Esophagus squamous epithelium (tissue), 5 donors: ENCODE results near the gene CLEC19A. TPM values are rescaled to one million over a fixed set of nuclear protein-coding genes. Genes with fewer than 3 reads are reported as not detected.

Experiments used
- DNase-seq: peaks from one replicate; lab custom pipeline; 2025; lab: John Stamatoyannopoulos, UW
- H3K27ac ChIP-seq, 4 donors: fragments of 200-600 bp; sonication (generic); one replicate each; pipeline ENCODE4 v1.5.1; 2016 to 2019; ENCODE audit warnings: mild to moderate bottlenecking in 1 of 4
- H3K27me3 ChIP-seq, 4 donors: fragments of 200-600 bp; sonication (generic); 1 replicate in 3 of 4; 2 replicates in 1 of 4; pipeline versions ENCODE4 v1.5.1 to v1.6.0; 2017 to 2021; ENCODE audit warnings: antibody characterized with exemption in 1 of 4
- H3K36me3 ChIP-seq, 3 donors: fragments of 200-600 bp; sonication (generic); one replicate each; pipeline ENCODE4 v1.5.1; 2016 to 2019
- H3K4me1 ChIP-seq, 3 donors: fragments of 200-600 bp; sonication (generic); one replicate each; pipeline ENCODE4 v1.5.1; 2017 to 2019
- H3K4me3 ChIP-seq, 4 donors: fragments of 200-600 bp; sonication (generic); 1 replicate in 3 of 4; 2 replicates in 1 of 4; pipeline ENCODE4 v1.5.1; 2016 to 2019; ENCODE audit warnings: mild to moderate bottlenecking in 2 of 4, moderate library complexity in 1 of 4
- H3K9me3 ChIP-seq, 3 donors: fragments of 200-600 bp; sonication (generic); one replicate each; pipeline ENCODE4 v1.5.1; 2016 to 2019
- CTCF ChIP-seq, 6 experiments: fragments of 450-650 bp in 4 of 6; fragments of 200-600 bp in 2 of 6; sonication (generic) in 2 of 6; IDR thresholded peaks; one replicate each; pipeline ENCODE4 v1.5.1; 2016 to 2019; ENCODE audit warnings: antibody characterized with exemption in 6 of 6, mild to moderate bottlenecking in 4 of 6, moderate library complexity in 4 of 6
- POLR2A ChIP-seq, 4 donors: fragments of 450-650 bp; IDR thresholded peaks; one replicate each; pipeline ENCODE4 v1.6.1; 2017; ENCODE audit warnings: antibody characterized with exemption in 4 of 4, mild to moderate bottlenecking in 4 of 4, moderate library complexity in 3 of 4
- WGBS, 2 donors: methylation state at CpG; one replicate each; pipeline ENCODE4 v1.1.5; 2018; 5-methylcytosine and 5-hydroxymethylcytosine counted together
- intact Hi-C: fragments of 100-400 bp; cut with DNase I; formaldehyde crosslinking; loops from one replicate; pipeline ENCODE4 v1.15.0; 2022
- total RNA-seq, 4 donors: library from RNA; depleted of rRNA; stranded (reverse); fragments of >200 nt; gene quantifications; one replicate each; pipeline ENCODE4 v1.1.0, GENCODE V29; 2016
- donor health status: DM: yes; HTN: yes; CAD: no.

CLEC19A gene
- total RNA-seq, 4 donors from 2014 or later = not detected

- 79 to 91% methylated on average over 3 to 11 of the region's 11 CpGs for WGBS, 2 donors
- no peaks in the 10 kb centered on the region for H3K27me3 ChIP-seq
- H3K4me1 ChIP-seq = no peaks in the 10 kb centered on the region
- no peaks in the 10 kb centered on the region for H3K9me3 ChIP-seq
- no peaks in the 10 kb centered on the region for H3K36me3 ChIP-seq
- no peak for DNase-seq
- no peak overlapping the region for H3K27ac ChIP-seq
- TF ChIP-seq POLR2A (IDR thresholded peaks at IDR 0.05) (no peak), CTCF (IDR thresholded peaks at IDR 0.05) (no peak)
- no peak overlapping the region for H3K4me3 ChIP-seq
- intact Hi-C loops = no loop called here
These were observed 18.8 kb upstream of the CLEC19A start for GRCh38 chr16:19266774-19267173.

- 66 to 68% methylated on average over 2 of the region's 2 CpGs for WGBS, 2 donors
- TF ChIP-seq CTCF (IDR thresholded peaks at IDR 0.05) = no peak
- TF ChIP-seq POLR2A (IDR thresholded peaks at IDR 0.05) = no peak
- Histone ChIP-seq H3K4me1 (no peaks in the 10 kb centered on the region), H3K36me3 (no peaks in the 10 kb centered on the region), H3K27ac (no peak overlapping the region), H3K9me3 (no peaks in the 10 kb centered on the region), H3K4me3 (no peak overlapping the region), H3K27me3 (no peaks in the 10 kb centered on the region)
- intact Hi-C loops = no loop called here
- no peak for DNase-seq
These were observed 16.4 kb upstream of the CLEC19A start for GRCh38 chr16:19269098-19269497.

DNA sequence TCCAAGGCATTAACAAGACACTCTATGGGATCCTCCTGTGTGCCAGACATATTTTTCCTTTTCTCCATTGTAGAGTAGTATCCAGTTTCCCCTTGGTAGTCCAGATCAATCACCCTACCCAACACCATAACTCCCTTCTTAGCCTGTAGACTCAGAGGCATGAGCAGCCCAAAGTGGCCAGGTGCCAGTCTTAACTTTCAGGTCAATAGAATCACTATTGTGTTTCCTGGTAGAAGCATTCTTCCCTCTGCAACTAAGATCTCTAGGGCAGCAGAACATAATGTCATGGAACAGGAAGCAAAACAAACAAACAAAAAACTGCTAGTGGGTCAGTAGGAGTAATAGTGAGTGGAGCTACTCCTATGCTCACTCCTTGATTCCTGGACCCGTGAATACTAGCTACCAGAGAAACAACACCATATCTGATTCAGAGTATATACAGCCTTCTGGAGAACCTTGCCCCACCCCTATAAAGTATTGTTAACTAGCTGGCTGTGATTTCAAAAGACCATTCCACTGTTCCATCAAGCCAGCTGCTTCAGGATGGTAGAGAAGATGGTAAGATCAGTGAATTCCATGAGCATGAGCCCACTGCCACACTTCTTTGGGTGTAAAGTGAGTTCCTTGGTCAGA is 11.2 kb upstream of the CLEC19A start:
- Histone ChIP-seq H3K4me3 (no peak overlapping the region), H3K27ac (no peak overlapping the region), H3K9me3 (no peaks in the 10 kb centered on the region), H3K36me3 (no peaks in the 10 kb centered on the region), H3K4me1 (no peaks in the 10 kb centered on the region), H3K27me3 (no peaks in the 10 kb centered on the region)
- TF ChIP-seq CTCF (IDR thresholded peaks at IDR 0.05) (no peak), POLR2A (IDR thresholded peaks at IDR 0.05) (no peak)
- DNase-seq = no peak
- intact Hi-C loops = no loop called here
- WGBS, 2 donors = 55% methylated on average over 1 of the region's 1 CpG; no CpG with 5 or more reads in 1 of the 2 donors

DNA sequence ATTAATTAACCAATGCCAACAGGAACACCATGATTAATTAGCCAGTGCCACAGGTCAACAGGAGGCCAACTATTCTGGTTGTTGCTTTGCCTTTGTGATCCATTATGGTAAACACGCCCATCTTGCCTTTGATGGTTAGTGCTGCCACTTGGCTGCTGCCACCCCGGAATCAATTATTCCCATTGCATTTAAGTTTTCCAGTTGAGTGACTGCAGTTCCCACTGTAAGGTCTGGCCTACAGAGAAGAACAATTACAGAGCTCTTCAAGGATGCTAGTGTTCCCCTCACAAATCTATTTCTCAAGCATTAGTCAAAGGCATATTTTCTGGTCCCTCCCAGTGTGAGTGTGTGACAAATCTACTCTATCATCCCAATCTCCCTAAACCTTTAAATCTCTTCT is 7.1 kb upstream of the CLEC19A start:
- H3K4me1 ChIP-seq = peaks cover 0 to 3% (median 0%) of the 10 kb centered on the region in 3 donors
- no peaks in the 10 kb centered on the region for H3K27me3 ChIP-seq
- no peaks in the 10 kb centered on the region for H3K36me3 ChIP-seq
- intact Hi-C loops = no loop called here
- H3K4me3 ChIP-seq = no peak overlapping the region
- TF ChIP-seq POLR2A (IDR thresholded peaks at IDR 0.05) = no peak
- WGBS, 2 donors = 70 to 81% methylated on average over 2 of the region's 2 CpGs
- no peaks in the 10 kb centered on the region for H3K9me3 ChIP-seq
- no peak overlapping the region for H3K27ac ChIP-seq
- DNase-seq = no peak

- 93 to 100% methylated on average over 2 of the region's 2 CpGs for WGBS, 2 donors
- no peaks in the 10 kb centered on the region for H3K36me3 ChIP-seq
- peaks cover 0 to 18% (median 0%) of the 10 kb centered on the region in 3 donors for H3K4me1 ChIP-seq
- no peak for DNase-seq
- TF ChIP-seq POLR2A (IDR thresholded peaks at IDR 0.05) (no peak), CTCF (IDR thresholded peaks at IDR 0.05) (no peak)
- no peaks in the 10 kb centered on the region for H3K27me3 ChIP-seq
- H3K27ac ChIP-seq = no peak overlapping the region
- intact Hi-C loops = no loop called here
- no peaks in the 10 kb centered on the region for H3K9me3 ChIP-seq
- H3K4me3 ChIP-seq = no peak overlapping the region
These were observed 4.3 kb upstream of the CLEC19A start for GRCh38 chr16:19281246-19281645.
